HepG2 (cell line): Measurements from ENCODE around the gene TIRAP. TPM values are rescaled to one million over a fixed set of nuclear protein-coding genes. Genes with fewer than 3 reads are reported as not detected.
A peak's percentile ranks its signal among the peaks of the same experiment; 100 is the strongest.

Source experiments
- FOXO1 ChIP-seq: sonication (generic); formaldehyde crosslinking; IDR thresholded peaks from 2 replicates; pipeline ENCODE4 v1.4.0; 2020; ENCODE audit warnings: missing genetic modification reagents
- TBX2 ChIP-seq: sonication (generic); formaldehyde crosslinking; IDR thresholded peaks from 2 replicates; pipeline ENCODE4 v1.5.0; 2020; ENCODE audit warnings: missing genetic modification reagents, mild to moderate bottlenecking, borderline replicate concordance
- U2AF2 ChIP-seq: fragments of 200-400 bp; formaldehyde crosslinking; IDR thresholded peaks from 2 replicates; pipeline ENCODE4 v1.6.1; 2017; ENCODE audit warnings: low read depth, mild to moderate bottlenecking, low read length
- ZBTB25 ChIP-seq: IDR thresholded peaks from 2 replicates; pipeline ENCODE4 v1.6.1; 2018; ENCODE audit warnings: missing genetic modification reagents
- ZFX ChIP-seq: sonication (generic); formaldehyde crosslinking; IDR thresholded peaks from 2 replicates; pipeline ENCODE4 v1.4.0; 2020; ENCODE audit warnings: mild to moderate bottlenecking, low read depth, missing genetic modification reagents, moderate library complexity
- ZHX1 ChIP-seq: sonication (generic); formaldehyde crosslinking; IDR thresholded peaks from 2 replicates; pipeline ENCODE4 v1.8.1; 2022; ENCODE audit warnings: low read depth, mild to moderate bottlenecking, missing genetic modification reagents
- ZNF383 ChIP-seq: sonication (generic); formaldehyde crosslinking; IDR thresholded peaks from 2 replicates; pipeline ENCODE4 v1.4.0; 2020; ENCODE audit warnings: missing genetic modification reagents, mild to moderate bottlenecking, borderline replicate concordance
- ZNF605 ChIP-seq: sonication (generic); formaldehyde crosslinking; IDR thresholded peaks from 2 replicates; pipeline ENCODE4 v1.8.0; 2022; ENCODE audit warnings: mild to moderate bottlenecking, missing genetic modification reagents
- ZNF713 ChIP-seq: sonication (generic); formaldehyde crosslinking; IDR thresholded peaks from 2 replicates; pipeline ENCODE4 v1.4.0; 2020; ENCODE audit warnings: mild to moderate bottlenecking, missing genetic modification reagents
- ZNF768 ChIP-seq: sonication (generic); formaldehyde crosslinking; IDR thresholded peaks from 2 replicates; pipeline ENCODE4 v1.4.0; 2020; ENCODE audit warnings: missing genetic modification reagents
- ZNF784 ChIP-seq: sonication (generic); formaldehyde crosslinking; IDR thresholded peaks from 2 replicates; pipeline ENCODE4 v1.5.1; 2020; ENCODE audit warnings: missing genetic modification reagents, mild to moderate bottlenecking, borderline replicate concordance
- polyA plus RNA-seq, 8 experiments: library from polyadenylated mRNA; depleted of rRNA in 3 of 8; stranded (reverse) in 7 of 8; unstranded in 1 of 8; fragments of >200 nt; fragmentation: Illumina TruSeq in 4 of 8; extraction: Trizol in 4 of 8; gene quantifications; 2 replicates each; pipeline versions ENCODE4 v1.2.1 to v1.2.3, GENCODE V29; 2011 to 2016; ENCODE audit warnings: low read depth in 4 of 8, missing spikeins in 1 of 8, mixed read lengths in 1 of 8; ENCODE audit not compliant: insufficient read depth in 1 of 8
- total RNA-seq, 5 experiments: library from RNA; depleted of rRNA; stranded (reverse); fragments of >200 nt; fragmentation: Illumina TruSeq; extraction: Trizol; gene quantifications; 2 replicates each; pipeline ENCODE4 v1.2.3, GENCODE V29; 2016; ENCODE audit warnings: low read depth in 1 of 5
- TF ChIP-seq, protein P1 (sequence below): IDR thresholded peaks from 2 replicates; pipeline ENCODE4 v1.6.1; 2016; ENCODE audit warnings: low read depth
- TF ChIP-seq, protein P2 (sequence below): sonication (generic); formaldehyde crosslinking; IDR thresholded peaks from 2 replicates; pipeline ENCODE4 v1.5.1; 2020; ENCODE audit warnings: mild to moderate bottlenecking, missing genetic modification reagents, borderline replicate concordance
- TF ChIP-seq, protein P3 (sequence below): sonication (generic); formaldehyde crosslinking; IDR thresholded peaks from 2 replicates; pipeline ENCODE4 v1.4.0; 2020; ENCODE audit warnings: missing genetic modification reagents

Gene TIRAP
- total and polyA plus RNA-seq, 2 of the 13 experiments (the other 11 are each of a cell fraction or from before 2014, with no cell fraction given) = 5.4 to 5.7 TPM

GRCh38 chr11:126303623-126304456 lies 20.9 kb downstream of the TIRAP start, which contains the start of gene DCPS (continued):
- TF ChIP-seq, protein P1, sequence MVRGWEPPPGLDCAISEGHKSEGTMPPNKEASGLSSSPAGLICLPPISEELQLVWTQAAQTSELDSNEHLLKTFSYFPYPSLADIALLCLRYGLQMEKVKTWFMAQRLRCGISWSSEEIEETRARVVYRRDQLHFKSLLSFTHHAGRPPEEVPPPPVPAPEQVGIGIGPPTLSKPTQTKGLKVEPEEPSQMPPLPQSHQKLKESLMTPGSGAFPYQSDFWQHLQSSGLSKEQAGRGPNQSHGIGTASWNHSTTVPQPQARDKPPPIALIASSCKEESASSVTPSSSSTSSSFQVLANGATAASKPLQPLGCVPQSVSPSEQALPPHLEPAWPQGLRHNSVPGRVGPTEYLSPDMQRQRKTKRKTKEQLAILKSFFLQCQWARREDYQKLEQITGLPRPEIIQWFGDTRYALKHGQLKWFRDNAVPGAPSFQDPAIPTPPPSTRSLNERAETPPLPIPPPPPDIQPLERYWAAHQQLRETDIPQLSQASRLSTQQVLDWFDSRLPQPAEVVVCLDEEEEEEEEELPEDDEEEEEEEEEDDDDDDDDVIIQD = peak; percentile 11; the same call in 1 of the 2 replicates
- TF ChIP-seq ZNF383 (no peak), ZNF784 (CRISPR knock-in tag) (peak; percentile 99), ZNF713 (no peak), ZHX1 (CRISPR knock-in tag) (peak; percentile 88; the same call in 1 of the 2 replicates), ZNF768 (CRISPR knock-in tag) (peak; percentile 90), FOXO1 (CRISPR knock-in tag) (peak; percentile 82), ZNF605 (CRISPR knock-in tag) (peak; percentile 99), TBX2 (CRISPR knock-in tag) (peak; percentile 79; the same call in 1 of the 2 replicates), ZBTB25 (CRISPR knock-in tag) (peak; percentile 32; the same call in 1 of the 2 replicates), ZFX (CRISPR knock-in tag) (peak; percentile 100), U2AF2 (no peak)
- TF ChIP-seq, protein P2, sequence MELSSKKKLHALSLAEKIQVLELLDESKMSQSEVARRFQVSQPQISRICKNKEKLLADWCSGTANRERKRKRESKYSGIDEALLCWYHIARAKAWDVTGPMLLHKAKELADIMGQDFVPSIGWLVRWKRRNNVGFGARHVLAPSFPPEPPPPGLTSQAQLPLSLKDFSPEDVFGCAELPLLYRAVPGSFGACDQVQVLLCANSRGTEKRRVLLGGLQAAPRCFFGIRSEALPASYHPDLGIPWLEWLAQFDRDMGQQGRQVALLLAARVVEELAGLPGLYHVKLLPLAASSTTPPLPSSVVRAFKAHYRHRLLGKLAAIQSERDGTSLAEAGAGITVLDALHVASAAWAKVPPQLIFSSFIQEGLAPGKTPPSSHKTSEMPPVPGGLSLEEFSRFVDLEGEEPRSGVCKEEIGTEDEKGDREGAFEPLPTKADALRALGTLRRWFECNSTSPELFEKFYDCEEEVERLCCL (CRISPR knock-in tag) = 0 out of 2 replicates have a peak, but pooled peaks have one; percentile 88
- TF ChIP-seq, protein P3, sequence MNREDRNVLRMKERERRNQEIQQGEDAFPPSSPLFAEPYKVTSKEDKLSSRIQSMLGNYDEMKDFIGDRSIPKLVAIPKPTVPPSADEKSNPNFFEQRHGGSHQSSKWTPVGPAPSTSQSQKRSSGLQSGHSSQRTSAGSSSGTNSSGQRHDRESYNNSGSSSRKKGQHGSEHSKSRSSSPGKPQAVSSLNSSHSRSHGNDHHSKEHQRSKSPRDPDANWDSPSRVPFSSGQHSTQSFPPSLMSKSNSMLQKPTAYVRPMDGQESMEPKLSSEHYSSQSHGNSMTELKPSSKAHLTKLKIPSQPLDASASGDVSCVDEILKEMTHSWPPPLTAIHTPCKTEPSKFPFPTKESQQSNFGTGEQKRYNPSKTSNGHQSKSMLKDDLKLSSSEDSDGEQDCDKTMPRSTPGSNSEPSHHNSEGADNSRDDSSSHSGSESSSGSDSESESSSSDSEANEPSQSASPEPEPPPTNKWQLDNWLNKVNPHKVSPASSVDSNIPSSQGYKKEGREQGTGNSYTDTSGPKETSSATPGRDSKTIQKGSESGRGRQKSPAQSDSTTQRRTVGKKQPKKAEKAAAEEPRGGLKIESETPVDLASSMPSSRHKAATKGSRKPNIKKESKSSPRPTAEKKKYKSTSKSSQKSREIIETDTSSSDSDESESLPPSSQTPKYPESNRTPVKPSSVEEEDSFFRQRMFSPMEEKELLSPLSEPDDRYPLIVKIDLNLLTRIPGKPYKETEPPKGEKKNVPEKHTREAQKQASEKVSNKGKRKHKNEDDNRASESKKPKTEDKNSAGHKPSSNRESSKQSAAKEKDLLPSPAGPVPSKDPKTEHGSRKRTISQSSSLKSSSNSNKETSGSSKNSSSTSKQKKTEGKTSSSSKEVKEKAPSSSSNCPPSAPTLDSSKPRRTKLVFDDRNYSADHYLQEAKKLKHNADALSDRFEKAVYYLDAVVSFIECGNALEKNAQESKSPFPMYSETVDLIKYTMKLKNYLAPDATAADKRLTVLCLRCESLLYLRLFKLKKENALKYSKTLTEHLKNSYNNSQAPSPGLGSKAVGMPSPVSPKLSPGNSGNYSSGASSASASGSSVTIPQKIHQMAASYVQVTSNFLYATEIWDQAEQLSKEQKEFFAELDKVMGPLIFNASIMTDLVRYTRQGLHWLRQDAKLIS = peak; percentile 79; the same call in 1 of the 2 replicates
